Ammon's horn (tissue), 1 donor: ENCODE results near the gene MYO16.
A peak's percentile ranks its signal among the peaks of the same experiment; 100 is the strongest.

ENCODE experiments used
- DNase-seq: peaks from one replicate; pipeline ENCODE4 v3.0.0-alpha.2; 2016; ENCODE audit warnings: low spot score

The MYO16 gene

GRCh38 chr13:109126891-109127641 lies 497.7 kb downstream of the MYO16 start:
- DNase-seq = peak; percentile 52

- no peak for DNase-seq
These were observed 498.7 kb downstream of the MYO16 start for GRCh38 chr13:109128121-109128520.

GRCh38 chr13:109130093-109130835 lies 500.9 kb downstream of the MYO16 start:
- no peak for DNase-seq

GRCh38 chr13:109131698-109132257 lies 502.4 kb downstream of the MYO16 start:
- DNase-seq = peak; percentile 47

- no peak for DNase-seq
These were observed 505.6 kb downstream of the MYO16 start for GRCh38 chr13:109135018-109135417.

- DNase-seq = no peak
These were observed 507.5 kb downstream of the MYO16 start for GRCh38 chr13:109136873-109137272.

- DNase-seq = no peak
These were observed 509.9 kb downstream of the MYO16 start for GRCh38 chr13:109139346-109139745.

- no peak for DNase-seq
These were observed 510.6 kb downstream of the MYO16 start for GRCh38 chr13:109140054-109140453.

GRCh38 chr13:109140479-109141349 lies 511.3 kb downstream of the MYO16 start:
- no peak for DNase-seq

GRCh38 chr13:109141706-109142105 lies 512.3 kb downstream of the MYO16 start:
- no peak for DNase-seq

- no peak for DNase-seq
These were observed 515.5 kb downstream of the MYO16 start for GRCh38 chr13:109144693-109145437.

- DNase-seq = peak; percentile 77
These were observed 516.2 kb downstream of the MYO16 start for GRCh38 chr13:109145631-109146030.

GRCh38 chr13:109146393-109146792 lies 517.0 kb downstream of the MYO16 start:
- DNase-seq = no peak

- no peak for DNase-seq
These were observed 517.7 kb downstream of the MYO16 start for GRCh38 chr13:109146912-109147647.

- no peak for DNase-seq
These were observed 518.8 kb downstream of the MYO16 start for GRCh38 chr13:109148243-109148642.

- no peak for DNase-seq
These were observed 521.3 kb downstream of the MYO16 start for GRCh38 chr13:109150696-109151095.

- DNase-seq = no peak
These were observed 521.8 kb downstream of the MYO16 start for GRCh38 chr13:109151255-109151654.

- no peak for DNase-seq
These were observed 522.3 kb downstream of the MYO16 start for GRCh38 chr13:109151696-109152095.

- DNase-seq = no peak
These were observed 523.0 kb downstream of the MYO16 start for GRCh38 chr13:109152311-109152820.

- DNase-seq = no peak
These were observed 523.5 kb downstream of the MYO16 start for GRCh38 chr13:109152941-109153340.
